ENCODE measurements around the gene GPATCH2L.

GPATCH2L gene

GRCh38 chr14:76201162-76201561 is 49.4 kb downstream of the GPATCH2L start:
- Histone ChIP-seq H3K4me3 (ENCODE audit: low read length) (no peak overlapping the region), H3K9me3 (ENCODE audit: control insufficient read depth, insufficient read depth, low read length) (no peaks in the 10 kb centered on the region), H3K36me3 (ENCODE audit: control insufficient read depth, low read length) (peaks cover 73% of the 10 kb centered on the region), H3K27ac (ENCODE audit: low read depth, low read length) (no peak overlapping the region), H3K9me2 (replicated peaks; ENCODE audit: control insufficient read depth, low read length) (no peaks in the 10 kb centered on the region), H3F3A (ENCODE audit: control insufficient read depth, insufficient read depth) (0 out of 2 replicates have a peak, but pooled peaks cover 3% of the 10 kb centered on the region), H4K20me1 (ENCODE audit: control insufficient read depth, insufficient read depth, low read depth, low read length) (no peaks in the 10 kb centered on the region), H3K4me1 (ENCODE audit: control insufficient read depth, low read length) (peaks cover 44% of the 10 kb centered on the region), H3K4me2 (ENCODE audit: low read length) (no peak overlapping the region), H3K79me2 (ENCODE audit: control insufficient read depth, low read length) (no peaks in the 10 kb centered on the region), H3K27me3 (ENCODE audit: control insufficient read depth, low read length) (no peaks in the 10 kb centered on the region)
- TF ChIP-seq EZH2phosphoT487 (IDR thresholded peaks at IDR 0.05; ENCODE audit: borderline replicate concordance, low read length) (no peak), CTCF (IDR thresholded peaks at IDR 0.05; ENCODE audit: low read depth, low read length, poor library complexity, severe bottlenecking) (no peak)

- Histone ChIP-seq H3K4me1 (ENCODE audit: control insufficient read depth, low read length) (peaks cover 28% of the 10 kb centered on the region), H4K20me1 (ENCODE audit: control insufficient read depth, insufficient read depth, low read depth, low read length) (no peaks in the 10 kb centered on the region), H3K4me3 (ENCODE audit: low read length) (no peak overlapping the region), H3F3A (ENCODE audit: control insufficient read depth, insufficient read depth) (0 out of 2 replicates have a peak, but pooled peaks cover 3% of the 10 kb centered on the region), H3K27me3 (ENCODE audit: control insufficient read depth, low read length) (no peaks in the 10 kb centered on the region), H3K36me3 (ENCODE audit: control insufficient read depth, low read length) (peaks cover 51% of the 10 kb centered on the region), H3K9me3 (ENCODE audit: control insufficient read depth, insufficient read depth, low read length) (no peaks in the 10 kb centered on the region), H3K4me2 (ENCODE audit: low read length) (no peak overlapping the region), H3K9me2 (replicated peaks; ENCODE audit: control insufficient read depth, low read length) (no peaks in the 10 kb centered on the region), H3K27ac (ENCODE audit: low read depth, low read length) (no peak overlapping the region), H3K79me2 (ENCODE audit: control insufficient read depth, low read length) (no peaks in the 10 kb centered on the region)
- TF ChIP-seq CTCF (IDR thresholded peaks at IDR 0.05; ENCODE audit: low read depth, low read length, poor library complexity, severe bottlenecking): no peak
- no peak for TF ChIP-seq EZH2phosphoT487 (IDR thresholded peaks at IDR 0.05; ENCODE audit: borderline replicate concordance, low read length)
Measured at GRCh38 chr14:76203086-76204001, 51.6 kb downstream of the GPATCH2L start.

GRCh38 chr14:76204461-76205230 is 52.9 kb downstream of the GPATCH2L start:
- Histone ChIP-seq H4K20me1 (ENCODE audit: control insufficient read depth, insufficient read depth, low read depth, low read length) (no peaks in the 10 kb centered on the region), H3K4me1 (ENCODE audit: control insufficient read depth, low read length) (peaks cover 22% of the 10 kb centered on the region), H3K36me3 (ENCODE audit: control insufficient read depth, low read length) (peaks cover 40% of the 10 kb centered on the region), H3F3A (ENCODE audit: control insufficient read depth, insufficient read depth) (0 out of 2 replicates have a peak, but pooled peaks cover 3% of the 10 kb centered on the region), H3K4me2 (ENCODE audit: low read length) (no peak overlapping the region), H3K4me3 (ENCODE audit: low read length) (no peak overlapping the region), H3K27ac (ENCODE audit: low read depth, low read length) (no peak overlapping the region), H3K27me3 (ENCODE audit: control insufficient read depth, low read length) (no peaks in the 10 kb centered on the region), H3K9me2 (replicated peaks; ENCODE audit: control insufficient read depth, low read length) (no peaks in the 10 kb centered on the region), H3K79me2 (ENCODE audit: control insufficient read depth, low read length) (no peaks in the 10 kb centered on the region), H3K9me3 (ENCODE audit: control insufficient read depth, insufficient read depth, low read length) (no peaks in the 10 kb centered on the region)
- TF ChIP-seq EZH2phosphoT487 (IDR thresholded peaks at IDR 0.05; ENCODE audit: borderline replicate concordance, low read length) (no peak), CTCF (IDR thresholded peaks at IDR 0.05; ENCODE audit: low read depth, low read length, poor library complexity, severe bottlenecking) (no peak)
